Measurements from ENCODE around the gene FN1.

FN1 gene

GRCh38 chr2:215364157-215365155, 71.4 kb downstream of the FN1 start:
- TF ChIP-seq CTCF (conservative IDR thresholded peaks at IDR 0.05), result no peak
- no peak overlapping the region for H3K27ac ChIP-seq

- no peak overlapping the region for H3K27ac ChIP-seq
- TF ChIP-seq CTCF (conservative IDR thresholded peaks at IDR 0.05), result no peak
These were observed 72.3 kb downstream of the FN1 start for GRCh38 chr2:215363461-215364156.

- H3K27ac ChIP-seq, result no peak overlapping the region
- TF ChIP-seq CTCF (conservative IDR thresholded peaks at IDR 0.05), result no peak
These were observed 72.8 kb downstream of the FN1 start for GRCh38 chr2:215363039-215363438.

- peak overlapping the region; percentile 51 for H3K27ac ChIP-seq
- no peak for TF ChIP-seq CTCF (conservative IDR thresholded peaks at IDR 0.05)
These were observed 73.3 kb downstream of the FN1 start for GRCh38 chr2:215362562-215362904.

GRCh38 chr2:215361876-215362561, 73.8 kb downstream of the FN1 start:
- peak overlapping the region; percentile 51 for H3K27ac ChIP-seq
- TF ChIP-seq CTCF (conservative IDR thresholded peaks at IDR 0.05), result no peak

- TF ChIP-seq CTCF (conservative IDR thresholded peaks at IDR 0.05), result no peak
- peak overlapping the region; percentile 51 for H3K27ac ChIP-seq
These were observed 74.5 kb downstream of the FN1 start for GRCh38 chr2:215361211-215361875.
